ENCODE data around the gene TSPYL2.

TSPYL2 gene

GRCh38 chrX:53081925-53082772, at the start of gene TSPYL2:
Gene TSPYL2 (plus strand): TSS chrX:53082367. CDS start chrX:53082499, 132 bp downstream.
- TF ChIP-seq EZH2phosphoT487 (IDR thresholded peaks at IDR 0.05; ENCODE audit: borderline replicate concordance, low read length): no peak
- TF ChIP-seq CTCF (IDR thresholded peaks at IDR 0.05; ENCODE audit: low read depth, low read length, poor library complexity, severe bottlenecking): no peak
- no peaks in the 10 kb centered on the region for H3K9me3 ChIP-seq (ENCODE audit: control insufficient read depth, insufficient read depth, low read length)
- no peaks in the 10 kb centered on the region for H3K9me2 ChIP-seq (replicated peaks; ENCODE audit: control insufficient read depth, low read length)
- H4K20me1 ChIP-seq (ENCODE audit: control insufficient read depth, insufficient read depth, low read depth, low read length): 0 out of 2 replicates have a peak, but pooled peaks cover 4% of the 10 kb centered on the region
- peaks cover 16% of the 10 kb centered on the region for H3K4me1 ChIP-seq (ENCODE audit: control insufficient read depth, low read length)
- no peaks in the 10 kb centered on the region for H3K27me3 ChIP-seq (ENCODE audit: control insufficient read depth, low read length)
- peak within 1 kb of the TSS; percentile 92 for H3K4me3 ChIP-seq (ENCODE audit: low read length)
- H3K79me2 ChIP-seq (ENCODE audit: control insufficient read depth, low read length): peaks cover 23% of the 10 kb centered on the region
- H3K4me2 ChIP-seq (ENCODE audit: low read length): peak within 1 kb of the TSS; percentile 81
- H3K27ac ChIP-seq (ENCODE audit: low read depth, low read length): peak within 1 kb of the TSS; percentile 38
- peaks cover 38% of the 10 kb centered on the region for H3K36me3 ChIP-seq (ENCODE audit: control insufficient read depth, low read length)
- H3F3A ChIP-seq (ENCODE audit: control insufficient read depth, insufficient read depth): 0 out of 2 replicates have a peak, but pooled peaks cover 6% of the 10 kb centered on the region

GRCh38 chrX:53036149-53036548, 46.0 kb upstream of the TSPYL2 start:
- Histone ChIP-seq H3K79me2 (ENCODE audit: control insufficient read depth, low read length) (no peaks in the 10 kb centered on the region), H3K27me3 (ENCODE audit: control insufficient read depth, low read length) (no peaks in the 10 kb centered on the region; the same call in none of the 2 replicates), H3K27ac (ENCODE audit: low read depth, low read length) (no peak overlapping the region), H3K4me2 (ENCODE audit: low read length) (no peak overlapping the region), H4K20me1 (ENCODE audit: control insufficient read depth, insufficient read depth, low read depth, low read length) (no peaks in the 10 kb centered on the region), H3K9me2 (replicated peaks; ENCODE audit: control insufficient read depth, low read length) (no peaks in the 10 kb centered on the region), H3K36me3 (ENCODE audit: control insufficient read depth, low read length) (no peaks in the 10 kb centered on the region), H3K9me3 (ENCODE audit: control insufficient read depth, insufficient read depth, low read length) (no peaks in the 10 kb centered on the region), H3F3A (ENCODE audit: control insufficient read depth, insufficient read depth) (no peaks in the 10 kb centered on the region), H3K4me1 (ENCODE audit: control insufficient read depth, low read length) (no peaks in the 10 kb centered on the region), H3K4me3 (ENCODE audit: low read length) (no peak overlapping the region)
- TF ChIP-seq EZH2phosphoT487 (IDR thresholded peaks at IDR 0.05; ENCODE audit: borderline replicate concordance, low read length) (no peak), CTCF (IDR thresholded peaks at IDR 0.05; ENCODE audit: low read depth, low read length, poor library complexity, severe bottlenecking) (no peak)

GRCh38 chrX:53039236-53039635, 42.9 kb upstream of the TSPYL2 start:
- Histone ChIP-seq H3K27ac (ENCODE audit: low read depth, low read length) (no peak overlapping the region), H3K9me2 (replicated peaks; ENCODE audit: control insufficient read depth, low read length) (no peaks in the 10 kb centered on the region), H3K79me2 (ENCODE audit: control insufficient read depth, low read length) (no peaks in the 10 kb centered on the region), H3K4me2 (ENCODE audit: low read length) (no peak overlapping the region), H3K4me3 (ENCODE audit: low read length) (no peak overlapping the region), H3F3A (ENCODE audit: control insufficient read depth, insufficient read depth) (no peaks in the 10 kb centered on the region), H3K4me1 (ENCODE audit: control insufficient read depth, low read length) (no peaks in the 10 kb centered on the region), H3K27me3 (ENCODE audit: control insufficient read depth, low read length) (no peaks in the 10 kb centered on the region; the same call in none of the 2 replicates), H3K9me3 (ENCODE audit: control insufficient read depth, insufficient read depth, low read length) (no peaks in the 10 kb centered on the region), H3K36me3 (ENCODE audit: control insufficient read depth, low read length) (no peaks in the 10 kb centered on the region), H4K20me1 (ENCODE audit: control insufficient read depth, insufficient read depth, low read depth, low read length) (no peaks in the 10 kb centered on the region)
- TF ChIP-seq EZH2phosphoT487 (IDR thresholded peaks at IDR 0.05; ENCODE audit: borderline replicate concordance, low read length) (no peak), CTCF (IDR thresholded peaks at IDR 0.05; ENCODE audit: low read depth, low read length, poor library complexity, severe bottlenecking) (no peak)
